HL-60 (cell line): ENCODE data around the gene NR4A1.

ENCODE experiments used
- DNase-seq, 2 experiments: peaks; one replicate each; pipeline ENCODE4 v3.0.0-alpha.2; 2010 to 2020; ENCODE audit warnings: low read depth in 1 of 2, low spot score in 1 of 2
- H3K27ac ChIP-seq: fragments of 250-450 bp; sonication (Bioruptor Pico); replicated peaks from 2 replicates; pipeline ENCODE4 v1.5.1; 2020; ENCODE audit warnings: mild to moderate bottlenecking, moderate library complexity
- H3K27me3 ChIP-seq: fragments of 250-450 bp; sonication (Bioruptor Pico); 2 replicates; pipeline ENCODE4 v1.5.1; 2021; ENCODE audit warnings: mild to moderate bottlenecking, moderate library complexity; ENCODE audit not compliant: insufficient read depth, poor library complexity, severe bottlenecking
- H3K4me3 ChIP-seq: replicated peaks from 2 replicates; pipeline ENCODE4 v1.5.1; 2011; ENCODE audit warnings: mild to moderate bottlenecking, control low read depth, low read length; ENCODE audit not compliant: insufficient read depth
- GABPA ChIP-seq: IDR thresholded peaks from 2 replicates; pipeline ENCODE4 v1.6.1; 2012; ENCODE audit warnings: low read depth
- POLR2AphosphoS5 ChIP-seq: IDR thresholded peaks from 2 replicates; pipeline ENCODE4 v1.6.1; 2012; ENCODE audit warnings: low read depth
- SPI1 ChIP-seq: IDR thresholded peaks from 2 replicates; pipeline ENCODE4 v1.6.1; 2012; ENCODE audit warnings: low read depth, mild to moderate bottlenecking, borderline replicate concordance
- TF ChIP-seq, protein P1 (sequence below): IDR thresholded peaks from 2 replicates; pipeline ENCODE4 v1.6.1; 2012; ENCODE audit warnings: low read depth; ENCODE audit not compliant: insufficient replicate concordance
- TF ChIP-seq, protein P2 (sequence below): IDR thresholded peaks from one replicate; pipeline ENCODE4 v1.5.1; 2011; ENCODE audit warnings: low read length, control low read depth, inconsistent platforms; ENCODE audit not compliant: insufficient read depth

The NR4A1 gene

GRCh38 chr12:52082669-52082987 lies 31.4 kb downstream of the NR4A1 start:
- peaks cover 6% of the 10 kb centered on the region for H3K27me3 ChIP-seq
- no peak for DNase-seq
- TF ChIP-seq, protein P1, sequence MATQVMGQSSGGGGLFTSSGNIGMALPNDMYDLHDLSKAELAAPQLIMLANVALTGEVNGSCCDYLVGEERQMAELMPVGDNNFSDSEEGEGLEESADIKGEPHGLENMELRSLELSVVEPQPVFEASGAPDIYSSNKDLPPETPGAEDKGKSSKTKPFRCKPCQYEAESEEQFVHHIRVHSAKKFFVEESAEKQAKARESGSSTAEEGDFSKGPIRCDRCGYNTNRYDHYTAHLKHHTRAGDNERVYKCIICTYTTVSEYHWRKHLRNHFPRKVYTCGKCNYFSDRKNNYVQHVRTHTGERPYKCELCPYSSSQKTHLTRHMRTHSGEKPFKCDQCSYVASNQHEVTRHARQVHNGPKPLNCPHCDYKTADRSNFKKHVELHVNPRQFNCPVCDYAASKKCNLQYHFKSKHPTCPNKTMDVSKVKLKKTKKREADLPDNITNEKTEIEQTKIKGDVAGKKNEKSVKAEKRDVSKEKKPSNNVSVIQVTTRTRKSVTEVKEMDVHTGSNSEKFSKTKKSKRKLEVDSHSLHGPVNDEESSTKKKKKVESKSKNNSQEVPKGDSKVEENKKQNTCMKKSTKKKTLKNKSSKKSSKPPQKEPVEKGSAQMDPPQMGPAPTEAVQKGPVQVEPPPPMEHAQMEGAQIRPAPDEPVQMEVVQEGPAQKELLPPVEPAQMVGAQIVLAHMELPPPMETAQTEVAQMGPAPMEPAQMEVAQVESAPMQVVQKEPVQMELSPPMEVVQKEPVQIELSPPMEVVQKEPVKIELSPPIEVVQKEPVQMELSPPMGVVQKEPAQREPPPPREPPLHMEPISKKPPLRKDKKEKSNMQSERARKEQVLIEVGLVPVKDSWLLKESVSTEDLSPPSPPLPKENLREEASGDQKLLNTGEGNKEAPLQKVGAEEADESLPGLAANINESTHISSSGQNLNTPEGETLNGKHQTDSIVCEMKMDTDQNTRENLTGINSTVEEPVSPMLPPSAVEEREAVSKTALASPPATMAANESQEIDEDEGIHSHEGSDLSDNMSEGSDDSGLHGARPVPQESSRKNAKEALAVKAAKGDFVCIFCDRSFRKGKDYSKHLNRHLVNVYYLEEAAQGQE, result no peak
- no peak for TF ChIP-seq GABPA
- TF ChIP-seq POLR2AphosphoS5, result no peak
- TF ChIP-seq SPI1, result no peak
- TF ChIP-seq, protein P2, sequence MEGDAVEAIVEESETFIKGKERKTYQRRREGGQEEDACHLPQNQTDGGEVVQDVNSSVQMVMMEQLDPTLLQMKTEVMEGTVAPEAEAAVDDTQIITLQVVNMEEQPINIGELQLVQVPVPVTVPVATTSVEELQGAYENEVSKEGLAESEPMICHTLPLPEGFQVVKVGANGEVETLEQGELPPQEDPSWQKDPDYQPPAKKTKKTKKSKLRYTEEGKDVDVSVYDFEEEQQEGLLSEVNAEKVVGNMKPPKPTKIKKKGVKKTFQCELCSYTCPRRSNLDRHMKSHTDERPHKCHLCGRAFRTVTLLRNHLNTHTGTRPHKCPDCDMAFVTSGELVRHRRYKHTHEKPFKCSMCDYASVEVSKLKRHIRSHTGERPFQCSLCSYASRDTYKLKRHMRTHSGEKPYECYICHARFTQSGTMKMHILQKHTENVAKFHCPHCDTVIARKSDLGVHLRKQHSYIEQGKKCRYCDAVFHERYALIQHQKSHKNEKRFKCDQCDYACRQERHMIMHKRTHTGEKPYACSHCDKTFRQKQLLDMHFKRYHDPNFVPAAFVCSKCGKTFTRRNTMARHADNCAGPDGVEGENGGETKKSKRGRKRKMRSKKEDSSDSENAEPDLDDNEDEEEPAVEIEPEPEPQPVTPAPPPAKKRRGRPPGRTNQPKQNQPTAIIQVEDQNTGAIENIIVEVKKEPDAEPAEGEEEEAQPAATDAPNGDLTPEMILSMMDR, result no peak
- H3K27ac ChIP-seq, result no peak overlapping the region
- no peak overlapping the region for H3K4me3 ChIP-seq

GRCh38 chr12:52082988-52083637 lies 31.9 kb downstream of the NR4A1 start:
- peaks cover 6% of the 10 kb centered on the region for H3K27me3 ChIP-seq
- DNase-seq, result peak in 1 of 2 experiments; percentile 59
- H3K27ac ChIP-seq, result no peak overlapping the region
- TF ChIP-seq, protein P2, result peak; percentile 96
- TF ChIP-seq GABPA, result no peak
- no peak overlapping the region for H3K4me3 ChIP-seq

- no peak for DNase-seq
- no peak for TF ChIP-seq SPI1
- TF ChIP-seq, protein P1, result no peak
- no peak for TF ChIP-seq GABPA
- TF ChIP-seq POLR2AphosphoS5, result no peak
- TF ChIP-seq, protein P2, result no peak
- H3K27ac ChIP-seq, result no peak overlapping the region
- peaks cover 6% of the 10 kb centered on the region for H3K27me3 ChIP-seq
- no peak overlapping the region for H3K4me3 ChIP-seq
Measured at GRCh38 chr12:52083638-52083996, 32.4 kb downstream of the NR4A1 start.
